ENCODE data around the gene SHROOM2. TPM values are rescaled to one million over a fixed set of nuclear protein-coding genes. Genes with fewer than 3 reads are reported as not detected.

SHROOM2 gene
- total RNA-seq, 1 experiment from 2014 or later = 5.3 TPM

DNA sequence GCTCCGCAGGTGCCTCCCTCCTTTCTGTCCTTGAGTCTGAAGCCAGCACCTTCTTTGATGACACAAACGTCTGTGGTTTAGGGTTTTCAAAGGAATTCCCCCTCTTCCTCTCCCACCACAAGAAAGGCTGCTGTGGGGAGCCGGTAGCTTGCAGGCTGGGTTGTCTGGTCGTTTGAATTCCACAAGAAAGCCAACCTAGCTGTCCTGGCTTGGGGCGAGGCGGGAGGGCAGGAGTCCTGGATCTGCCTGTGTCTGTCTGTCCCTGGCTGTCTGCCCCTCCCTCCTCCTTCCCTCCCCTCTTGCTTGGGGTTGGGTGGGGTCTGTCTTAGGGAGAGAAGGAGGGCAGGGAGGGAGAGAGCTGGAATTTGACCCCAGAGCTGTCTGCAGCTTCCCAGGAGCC is 56.3 kb downstream of the SHROOM2 start:
- intact Hi-C loops (cut with micrococcal nuclease) = no loop called here
- CTCF ChIA-PET = no interaction called here
- Histone ChIP-seq H3K9me2 (ENCODE audit: insufficient read depth) (no peaks in the 10 kb centered on the region), H3K79me2 (ENCODE audit: insufficient read depth, low read length) (no peaks in the 10 kb centered on the region), H3K4me3 (replicated peaks in 1 of 2; ENCODE audit: low read depth in 1 of 2, low read length in 2 of 2) (no peak overlapping the region), H3K36me3 (ENCODE audit: control insufficient read depth in 1 of 2, insufficient read depth in 2 of 2, low read length in 2 of 2) (no peaks in the 10 kb centered on the region), H3K27me3 (ENCODE audit: insufficient read depth, low read length) (no peaks in the 10 kb centered on the region), H3K4me2 (ENCODE audit: low read length) (no peak overlapping the region), H3K9ac (ENCODE audit: low read length) (no peak overlapping the region), H3K27ac (ENCODE audit: low read depth, low read length) (no peak overlapping the region), H2AFZ (ENCODE audit: low read depth, low read length, poor library complexity, severe bottlenecking) (no peak overlapping the region), H3K4me1 (ENCODE audit: control insufficient read depth in 1 of 2, insufficient read depth in 2 of 2, low read length in 2 of 2) (peaks cover 9 to 19% of the 10 kb centered on the region in 2 experiments; a peak in 3 of 4 replicates), H4K20me1 (ENCODE audit: insufficient read depth) (no peaks in the 10 kb centered on the region), H3K9me3 (ENCODE audit: control insufficient read depth in 1 of 2, insufficient read depth in 1 of 2, low read depth in 1 of 2, low read length in 2 of 2) (no peaks in the 10 kb centered on the region)
- DNase-seq (ENCODE audit: low read depth, low spot score) (no peak), ATAC-seq (peak; percentile 58)
- RAD21 ChIA-PET (ENCODE audit: low non-redundant PET in 1 of 2, low total read pairs in 2 of 2, uncharacterized antibody in 2 of 2, unreplicated experiment in 2 of 2) = no interaction called here
- BruUV-seq (replicated peaks) = no TSS peak
- TF ChIP-seq FOSL1 (IDR thresholded peaks at IDR 0.05; ENCODE audit: low read depth) (no peak), ELF1 (IDR thresholded peaks at IDR 0.05; ENCODE audit: borderline replicate concordance, low read depth) (no peak), CTCF (IDR thresholded peaks at IDR 0.05 in 2 of 3, conservative IDR thresholded peaks at IDR 0.05 in 1 of 3; ENCODE audit: borderline replicate concordance in 1 of 3, insufficient read depth in 1 of 3, low read depth in 2 of 3, low read length in 2 of 3) (no peak), TCF7L2 (IDR thresholded peaks at IDR 0.05; ENCODE audit: borderline replicate concordance, extremely low read depth, insufficient read depth, insufficient read length) (no peak)
- TF ChIP-seq, protein P1, sequence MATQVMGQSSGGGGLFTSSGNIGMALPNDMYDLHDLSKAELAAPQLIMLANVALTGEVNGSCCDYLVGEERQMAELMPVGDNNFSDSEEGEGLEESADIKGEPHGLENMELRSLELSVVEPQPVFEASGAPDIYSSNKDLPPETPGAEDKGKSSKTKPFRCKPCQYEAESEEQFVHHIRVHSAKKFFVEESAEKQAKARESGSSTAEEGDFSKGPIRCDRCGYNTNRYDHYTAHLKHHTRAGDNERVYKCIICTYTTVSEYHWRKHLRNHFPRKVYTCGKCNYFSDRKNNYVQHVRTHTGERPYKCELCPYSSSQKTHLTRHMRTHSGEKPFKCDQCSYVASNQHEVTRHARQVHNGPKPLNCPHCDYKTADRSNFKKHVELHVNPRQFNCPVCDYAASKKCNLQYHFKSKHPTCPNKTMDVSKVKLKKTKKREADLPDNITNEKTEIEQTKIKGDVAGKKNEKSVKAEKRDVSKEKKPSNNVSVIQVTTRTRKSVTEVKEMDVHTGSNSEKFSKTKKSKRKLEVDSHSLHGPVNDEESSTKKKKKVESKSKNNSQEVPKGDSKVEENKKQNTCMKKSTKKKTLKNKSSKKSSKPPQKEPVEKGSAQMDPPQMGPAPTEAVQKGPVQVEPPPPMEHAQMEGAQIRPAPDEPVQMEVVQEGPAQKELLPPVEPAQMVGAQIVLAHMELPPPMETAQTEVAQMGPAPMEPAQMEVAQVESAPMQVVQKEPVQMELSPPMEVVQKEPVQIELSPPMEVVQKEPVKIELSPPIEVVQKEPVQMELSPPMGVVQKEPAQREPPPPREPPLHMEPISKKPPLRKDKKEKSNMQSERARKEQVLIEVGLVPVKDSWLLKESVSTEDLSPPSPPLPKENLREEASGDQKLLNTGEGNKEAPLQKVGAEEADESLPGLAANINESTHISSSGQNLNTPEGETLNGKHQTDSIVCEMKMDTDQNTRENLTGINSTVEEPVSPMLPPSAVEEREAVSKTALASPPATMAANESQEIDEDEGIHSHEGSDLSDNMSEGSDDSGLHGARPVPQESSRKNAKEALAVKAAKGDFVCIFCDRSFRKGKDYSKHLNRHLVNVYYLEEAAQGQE (IDR thresholded peaks at IDR 0.05; ENCODE audit: low read depth) = no peak
- POLR2A ChIA-PET = no interaction called here

All from HCT116 (cell line).